NCI-H524 treated with DMSO at 0.1 percent for 48 hours (cell line): ENCODE measurements around the gene QSOX2.

Source experiments
- DNase-seq: peaks from one replicate; lab custom pipeline; 2025; lab: John Stamatoyannopoulos, UW

Gene QSOX2

GRCh38 chr9:136172412-136173079 is 73.1 kb downstream of the QSOX2 start:
- no peak for DNase-seq

GRCh38 chr9:136171801-136172411 is 73.7 kb downstream of the QSOX2 start:
- DNase-seq, result no peak

GRCh38 chr9:136171009-136171800 is 74.4 kb downstream of the QSOX2 start:
- no peak for DNase-seq

- no peak for DNase-seq
Measured at GRCh38 chr9:136170006-136170901, 75.4 kb downstream of the QSOX2 start.

- no peak for DNase-seq
Measured at GRCh38 chr9:136169495-136169894, 76.1 kb downstream of the QSOX2 start.

- DNase-seq, result no peak
Measured at GRCh38 chr9:136163248-136163850, 82.3 kb downstream of the QSOX2 start.

- DNase-seq, result no peak
Measured at GRCh38 chr9:136160995-136161610, 84.5 kb downstream of the QSOX2 start.

GRCh38 chr9:136160381-136160841 is 85.2 kb downstream of the QSOX2 start:
- no peak for DNase-seq

GRCh38 chr9:136159851-136160250 is 85.8 kb downstream of the QSOX2 start:
- no peak for DNase-seq

- DNase-seq, result no peak
Measured at GRCh38 chr9:136157477-136158265, 87.9 kb downstream of the QSOX2 start.
